HG02981 (cell line): ENCODE results near the gene CEP192.
"Not testable (repeated sequence)": the region's sequence is repeated elsewhere in the genome, so short reads cannot be mapped to it uniquely, and the experiment has no call there.

ENCODE experiments used
- ATAC-seq: cut with Tn5 transposase; IDR thresholded peaks from one replicate; pipeline ENCODE4 v1.9.1; 2021; ENCODE audit warnings: mild to moderate bottlenecking, moderate library complexity; ENCODE audit not compliant: unreplicated experiment

The CEP192 gene

GRCh38 chr18:13022644-13023043 is 31.5 kb downstream of the CEP192 start:
- no peak for ATAC-seq

GRCh38 chr18:13025233-13025632 is 34.1 kb downstream of the CEP192 start:
- ATAC-seq, result no peak

- no peak for ATAC-seq
Measured at GRCh38 chr18:13026583-13027270, 35.6 kb downstream of the CEP192 start.

- no peak for ATAC-seq
Measured at GRCh38 chr18:13028869-13029268, 37.7 kb downstream of the CEP192 start.

GRCh38 chr18:13032173-13032572 is 41.0 kb downstream of the CEP192 start:
- no peak for ATAC-seq

GRCh38 chr18:13035249-13035914 is 44.2 kb downstream of the CEP192 start:
- no peak for ATAC-seq

GRCh38 chr18:13036622-13037320 is 45.6 kb downstream of the CEP192 start:
- no peak for ATAC-seq

GRCh38 chr18:13039806-13040205 is 48.6 kb downstream of the CEP192 start:
- ATAC-seq, result no peak

- no peak for ATAC-seq
Measured at GRCh38 chr18:13043066-13043465, 51.9 kb downstream of the CEP192 start.

- ATAC-seq, result no peak
Measured at GRCh38 chr18:13048061-13048595, 57.0 kb downstream of the CEP192 start.

GRCh38 chr18:13051159-13051558 is 60.0 kb downstream of the CEP192 start:
- ATAC-seq, result no peak

GRCh38 chr18:13051950-13052349 is 60.8 kb downstream of the CEP192 start:
- ATAC-seq, result no peak

- no peak for ATAC-seq
Measured at GRCh38 chr18:13054336-13054735, 63.2 kb downstream of the CEP192 start.

- no peak for ATAC-seq
Measured at GRCh38 chr18:13061630-13062189, 70.5 kb downstream of the CEP192 start.

GRCh38 chr18:13067124-13067523 is 76.0 kb downstream of the CEP192 start:
- ATAC-seq, result no peak

- no peak for ATAC-seq
Measured at GRCh38 chr18:13067966-13068365, 76.8 kb downstream of the CEP192 start.

GRCh38 chr18:13070460-13070859 is 79.3 kb downstream of the CEP192 start:
- ATAC-seq, result no peak

GRCh38 chr18:13076886-13077285 is 85.7 kb downstream of the CEP192 start:
- no peak for ATAC-seq

- no peak for ATAC-seq
Measured at GRCh38 chr18:13077473-13077872, 86.3 kb downstream of the CEP192 start.

- ATAC-seq, result not testable (repeated sequence)
Measured at GRCh38 chr18:13078065-13078464, 86.9 kb downstream of the CEP192 start.

GRCh38 chr18:13086906-13087305 is 95.7 kb downstream of the CEP192 start:
- no peak for ATAC-seq
